GM23338 (cell line): ENCODE measurements around the gene VKORC1L1.

Experiments
- POLR2AphosphoS5 ChIP-seq: IDR thresholded peaks from 2 replicates; pipeline ENCODE4 v1.6.1; 2016; ENCODE audit warnings: antibody characterized with exemption, low read depth
- TF ChIP-seq, protein P1 (sequence below), 2 experiments: fragments of 200-600 bp in 1 of 2; sonication (generic) in 1 of 2; conservative IDR thresholded peaks; 2 replicates each; pipeline versions ENCODE4 v1.5.1 to v1.6.1; 2016 to 2017; ENCODE audit warnings: antibody characterized with exemption in 2 of 2, low read depth in 2 of 2, mild to moderate bottlenecking in 2 of 2, moderate library complexity in 1 of 2
- TF ChIP-seq, protein P2 (sequence below): IDR thresholded peaks from one replicate; pipeline ENCODE4 v1.6.1; 2018; ENCODE audit warnings: antibody characterized with exemption; ENCODE audit not compliant: unreplicated experiment

DNA sequence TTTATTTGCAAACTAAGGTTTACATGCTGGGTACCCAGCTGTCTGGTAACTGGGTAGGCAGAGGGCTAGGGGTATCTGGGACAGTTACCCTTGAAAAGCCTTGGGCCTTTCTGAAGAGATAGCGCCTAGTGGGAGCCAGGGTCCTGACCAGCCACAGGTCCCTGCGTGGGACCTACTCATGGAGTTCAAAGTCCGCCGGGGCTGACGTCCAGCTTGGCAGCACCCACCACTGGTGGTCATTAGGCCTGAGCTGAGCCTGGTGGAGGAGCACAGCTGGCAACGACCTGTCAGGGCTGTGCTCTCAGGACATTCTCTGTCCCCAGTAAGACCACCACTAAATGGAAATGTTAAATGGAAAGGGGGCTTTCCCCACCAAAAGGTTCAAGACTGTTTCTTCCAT, 89.2 kb downstream of the VKORC1L1 start:
- TF ChIP-seq, protein P1, sequence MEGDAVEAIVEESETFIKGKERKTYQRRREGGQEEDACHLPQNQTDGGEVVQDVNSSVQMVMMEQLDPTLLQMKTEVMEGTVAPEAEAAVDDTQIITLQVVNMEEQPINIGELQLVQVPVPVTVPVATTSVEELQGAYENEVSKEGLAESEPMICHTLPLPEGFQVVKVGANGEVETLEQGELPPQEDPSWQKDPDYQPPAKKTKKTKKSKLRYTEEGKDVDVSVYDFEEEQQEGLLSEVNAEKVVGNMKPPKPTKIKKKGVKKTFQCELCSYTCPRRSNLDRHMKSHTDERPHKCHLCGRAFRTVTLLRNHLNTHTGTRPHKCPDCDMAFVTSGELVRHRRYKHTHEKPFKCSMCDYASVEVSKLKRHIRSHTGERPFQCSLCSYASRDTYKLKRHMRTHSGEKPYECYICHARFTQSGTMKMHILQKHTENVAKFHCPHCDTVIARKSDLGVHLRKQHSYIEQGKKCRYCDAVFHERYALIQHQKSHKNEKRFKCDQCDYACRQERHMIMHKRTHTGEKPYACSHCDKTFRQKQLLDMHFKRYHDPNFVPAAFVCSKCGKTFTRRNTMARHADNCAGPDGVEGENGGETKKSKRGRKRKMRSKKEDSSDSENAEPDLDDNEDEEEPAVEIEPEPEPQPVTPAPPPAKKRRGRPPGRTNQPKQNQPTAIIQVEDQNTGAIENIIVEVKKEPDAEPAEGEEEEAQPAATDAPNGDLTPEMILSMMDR (conservative IDR thresholded peaks at IDR 0.05; ENCODE audit: low read depth in 2 of 2), result no peak
- no peak for TF ChIP-seq POLR2AphosphoS5
- TF ChIP-seq, protein P2, sequence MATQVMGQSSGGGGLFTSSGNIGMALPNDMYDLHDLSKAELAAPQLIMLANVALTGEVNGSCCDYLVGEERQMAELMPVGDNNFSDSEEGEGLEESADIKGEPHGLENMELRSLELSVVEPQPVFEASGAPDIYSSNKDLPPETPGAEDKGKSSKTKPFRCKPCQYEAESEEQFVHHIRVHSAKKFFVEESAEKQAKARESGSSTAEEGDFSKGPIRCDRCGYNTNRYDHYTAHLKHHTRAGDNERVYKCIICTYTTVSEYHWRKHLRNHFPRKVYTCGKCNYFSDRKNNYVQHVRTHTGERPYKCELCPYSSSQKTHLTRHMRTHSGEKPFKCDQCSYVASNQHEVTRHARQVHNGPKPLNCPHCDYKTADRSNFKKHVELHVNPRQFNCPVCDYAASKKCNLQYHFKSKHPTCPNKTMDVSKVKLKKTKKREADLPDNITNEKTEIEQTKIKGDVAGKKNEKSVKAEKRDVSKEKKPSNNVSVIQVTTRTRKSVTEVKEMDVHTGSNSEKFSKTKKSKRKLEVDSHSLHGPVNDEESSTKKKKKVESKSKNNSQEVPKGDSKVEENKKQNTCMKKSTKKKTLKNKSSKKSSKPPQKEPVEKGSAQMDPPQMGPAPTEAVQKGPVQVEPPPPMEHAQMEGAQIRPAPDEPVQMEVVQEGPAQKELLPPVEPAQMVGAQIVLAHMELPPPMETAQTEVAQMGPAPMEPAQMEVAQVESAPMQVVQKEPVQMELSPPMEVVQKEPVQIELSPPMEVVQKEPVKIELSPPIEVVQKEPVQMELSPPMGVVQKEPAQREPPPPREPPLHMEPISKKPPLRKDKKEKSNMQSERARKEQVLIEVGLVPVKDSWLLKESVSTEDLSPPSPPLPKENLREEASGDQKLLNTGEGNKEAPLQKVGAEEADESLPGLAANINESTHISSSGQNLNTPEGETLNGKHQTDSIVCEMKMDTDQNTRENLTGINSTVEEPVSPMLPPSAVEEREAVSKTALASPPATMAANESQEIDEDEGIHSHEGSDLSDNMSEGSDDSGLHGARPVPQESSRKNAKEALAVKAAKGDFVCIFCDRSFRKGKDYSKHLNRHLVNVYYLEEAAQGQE, result no peak
